HEK293 (cell line): ENCODE data around the gene ERI3.

Experiments used
- CTCF ChIA-PET: fragments of 350-600 bp; formaldehyde crosslinking; extraction: SDS; loops from one replicate; lab custom pipeline; 2021; ENCODE audit warnings: antibody characterized with exemption; lab: Yijun Ruan, JAX
- POLR2A ChIA-PET: fragments of 300-600 bp; formaldehyde crosslinking; extraction: SDS; loops from one replicate; lab custom pipeline; 2020; ENCODE audit warnings: antibody characterized with exemption, inconsistent platforms; lab: Yijun Ruan, JAX
- H3K27ac ChIP-seq: fragments of 200-500 bp; sonication (Bioruptor generic); 2 replicates; pipeline ENCODE4 v1.5.1; 2014; ENCODE audit warnings: low read depth, low read length, control low read depth, inconsistent platforms; ENCODE audit errors: extremely low read depth
- H3K36me3 ChIP-seq, 2 experiments: fragments of 200-500 bp in 1 of 2; sonication (Bioruptor generic) in 1 of 2; 1 replicate in 1 of 2; 2 replicates in 1 of 2; pipeline ENCODE4 v1.5.1; 2014 to 2017; ENCODE audit warnings: inconsistent platforms in 2 of 2, low read length in 2 of 2; ENCODE audit not compliant: control insufficient read depth in 2 of 2, insufficient read depth in 1 of 2
- H3K4me1 ChIP-seq: fragments of 200-500 bp; sonication (Bioruptor generic); 2 replicates; pipeline ENCODE4 v1.5.1; 2014; ENCODE audit warnings: mild to moderate bottlenecking, low read length, inconsistent platforms; ENCODE audit not compliant: control insufficient read depth, insufficient read depth
- H3K4me3 ChIP-seq: 2 replicates; pipeline ENCODE4 v1.5.1; 2011; ENCODE audit warnings: low read depth, mild to moderate bottlenecking, control low read depth, low read length, moderate library complexity
- H3K9me3 ChIP-seq: fragments of 200-500 bp; sonication (Bioruptor generic); 2 replicates; pipeline ENCODE4 v1.5.1; 2014; ENCODE audit warnings: low read depth, low read length, inconsistent platforms; ENCODE audit not compliant: control insufficient read depth, insufficient read depth
- ATF2 ChIP-seq: fragments of 450-650 bp; formaldehyde crosslinking; IDR thresholded peaks from 2 replicates; pipeline ENCODE4 v1.5.1; 2016; ENCODE audit warnings: missing biosample characterization, missing genetic modification characterization, low read depth
- BCL6B ChIP-seq: fragments of 450-650 bp; formaldehyde crosslinking; IDR thresholded peaks from 2 replicates; pipeline ENCODE4 v1.5.1; 2017; ENCODE audit warnings: missing biosample characterization, missing genetic modification characterization
- EGR2 ChIP-seq: fragments of 450-650 bp; formaldehyde crosslinking; IDR thresholded peaks from 2 replicates; pipeline ENCODE4 v1.5.1; 2016; ENCODE audit warnings: low read depth, missing biosample characterization, missing genetic modification characterization
- ELK4 ChIP-seq: IDR thresholded peaks from 2 replicates; pipeline ENCODE4 v1.6.1; 2011; ENCODE audit warnings: mild to moderate bottlenecking, low read depth, low read length, borderline replicate concordance
- GLI2 ChIP-seq: fragments of 450-650 bp; formaldehyde crosslinking; IDR thresholded peaks from 2 replicates; pipeline ENCODE4; 2017; ENCODE audit warnings: missing biosample characterization, missing genetic modification characterization, low read depth, borderline replicate concordance
- HOXA7 ChIP-seq: sonication (generic); formaldehyde crosslinking; IDR thresholded peaks from 2 replicates; pipeline ENCODE4 v1.8.1; 2022; ENCODE audit warnings: missing genetic modification reagents, borderline replicate concordance
- HOXD13 ChIP-seq: sonication (generic); formaldehyde crosslinking; IDR thresholded peaks from 2 replicates; pipeline ENCODE4 v1.8.0; 2022; ENCODE audit warnings: missing genetic modification reagents, borderline replicate concordance
- KLF10 ChIP-seq: fragments of 450-650 bp; IDR thresholded peaks from 2 replicates; pipeline ENCODE4 v1.5.1; 2018; ENCODE audit warnings: missing biosample characterization, mild to moderate bottlenecking, missing genetic modification characterization
- KLF16 ChIP-seq: fragments of 450-650 bp; formaldehyde crosslinking; IDR thresholded peaks from 2 replicates; pipeline ENCODE4 v1.5.1; 2017; ENCODE audit warnings: missing biosample characterization, missing genetic modification characterization
- SCRT2 ChIP-seq: fragments of 450-650 bp; formaldehyde crosslinking; IDR thresholded peaks from 2 replicates; pipeline ENCODE4 v1.5.1; 2016; ENCODE audit warnings: missing biosample characterization, missing genetic modification characterization
- SETDB1 ChIP-seq: IDR thresholded peaks from one replicate; pipeline ENCODE4 v1.6.1; 2017; ENCODE audit warnings: mild to moderate bottlenecking, low read length, moderate library complexity, mixed read lengths; ENCODE audit not compliant: insufficient read length
- ZBTB20 ChIP-seq: fragments of 450-650 bp; formaldehyde crosslinking; IDR thresholded peaks from 2 replicates; pipeline ENCODE4 v1.5.1; 2016; ENCODE audit warnings: missing biosample characterization, missing genetic modification characterization
- ZNF121 ChIP-seq: fragments of 450-650 bp; formaldehyde crosslinking; IDR thresholded peaks from 2 replicates; pipeline ENCODE4 v1.5.1; 2016; ENCODE audit warnings: missing biosample characterization, missing genetic modification characterization
- ZNF175 ChIP-seq: fragments of 450-650 bp; formaldehyde crosslinking; IDR thresholded peaks from 2 replicates; pipeline ENCODE4 v1.5.1; 2016; ENCODE audit warnings: missing biosample characterization, missing genetic modification characterization
- ZNF221 ChIP-seq: fragments of 450-650 bp; formaldehyde crosslinking; IDR thresholded peaks from 2 replicates; pipeline ENCODE4 v1.5.1; 2017; ENCODE audit warnings: missing biosample characterization, missing genetic modification characterization, borderline replicate concordance
- ZNF239 ChIP-seq: fragments of 450-650 bp; formaldehyde crosslinking; IDR thresholded peaks from 2 replicates; pipeline ENCODE4 v1.5.1; 2016; ENCODE audit warnings: missing biosample characterization, missing genetic modification characterization
- ZNF426 ChIP-seq: fragments of 450-650 bp; formaldehyde crosslinking; IDR thresholded peaks from 2 replicates; pipeline ENCODE4 v1.5.1; 2017; ENCODE audit warnings: missing biosample characterization, missing genetic modification characterization, mild to moderate bottlenecking, inconsistent platforms, moderate library complexity
- ZNF530 ChIP-seq: fragments of 450-650 bp; formaldehyde crosslinking; IDR thresholded peaks from 2 replicates; pipeline ENCODE4 v1.5.1; 2016; ENCODE audit warnings: low read depth, missing biosample characterization, missing genetic modification characterization
- ZNF600 ChIP-seq: fragments of 450-650 bp; formaldehyde crosslinking; IDR thresholded peaks from 2 replicates; pipeline ENCODE4 v1.5.1; 2016; ENCODE audit warnings: missing biosample characterization, missing genetic modification characterization
- ZNF623 ChIP-seq: fragments of 450-650 bp; formaldehyde crosslinking; IDR thresholded peaks from 2 replicates; pipeline ENCODE4 v1.5.1; 2016; ENCODE audit warnings: missing biosample characterization, missing genetic modification characterization
- ZNF629 ChIP-seq: fragments of 450-650 bp; formaldehyde crosslinking; IDR thresholded peaks from 2 replicates; pipeline ENCODE4 v1.5.1; 2017; ENCODE audit warnings: missing biosample characterization, missing genetic modification characterization
- ZNF660 ChIP-seq: fragments of 450-650 bp; IDR thresholded peaks from 2 replicates; pipeline ENCODE4 v1.5.1; 2018; ENCODE audit warnings: missing biosample characterization, mild to moderate bottlenecking, missing genetic modification characterization
- ZNF670 ChIP-seq: fragments of 450-650 bp; formaldehyde crosslinking; IDR thresholded peaks from 2 replicates; pipeline ENCODE4 v1.5.1; 2016; ENCODE audit warnings: missing biosample characterization, missing genetic modification characterization, low read depth
- ZNF837 ChIP-seq: fragments of 450-650 bp; formaldehyde crosslinking; IDR thresholded peaks from 2 replicates; pipeline ENCODE4 v1.5.1; 2016; ENCODE audit warnings: missing biosample characterization, missing genetic modification characterization
- TF ChIP-seq, protein P1 (sequence below): fragments of 450-650 bp; formaldehyde crosslinking; IDR thresholded peaks from 2 replicates; pipeline ENCODE4 v1.5.1; 2016; ENCODE audit warnings: missing biosample characterization, missing genetic modification characterization

The ERI3 gene

DNA sequence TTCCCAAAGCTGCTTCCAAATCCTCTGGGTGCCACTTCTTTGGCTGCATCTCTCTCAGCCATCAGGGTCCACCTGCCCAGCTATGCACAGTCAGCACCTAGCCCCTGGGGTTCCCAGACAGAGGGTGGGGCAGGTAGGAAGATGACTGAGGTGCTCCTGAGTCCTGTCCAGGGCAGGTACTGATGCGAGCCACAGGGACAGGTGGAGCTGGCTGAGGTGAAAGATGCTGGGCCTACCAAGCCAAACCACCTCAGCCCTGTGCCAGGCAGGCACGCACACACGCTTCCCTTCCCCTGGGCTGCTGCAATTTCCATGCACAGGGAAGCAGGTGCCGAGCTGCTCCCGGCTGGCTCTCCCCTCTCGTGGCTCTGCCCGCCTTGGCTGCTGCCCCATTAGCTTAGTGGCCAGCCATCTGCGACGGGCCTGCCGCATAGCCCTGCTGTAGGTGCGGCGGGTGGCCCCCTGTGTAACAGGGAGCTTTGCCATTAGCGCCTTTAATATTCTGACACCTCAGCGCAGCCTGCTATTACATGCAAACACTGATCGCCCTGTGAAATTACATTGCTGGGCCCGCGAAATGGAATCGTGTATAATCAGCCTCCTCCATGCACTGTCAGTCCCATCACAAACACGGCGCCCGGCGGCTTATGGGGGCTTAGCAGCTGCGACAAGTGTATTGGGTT, 102.9 kb downstream of the ERI3 start:
- TF ChIP-seq SCRT2 (tag by site-specific recombination) = 0 out of 2 replicates have a peak, but pooled peaks have one; percentile 30
- no peak for TF ChIP-seq ZNF221 (tag by site-specific recombination)
- no peak for TF ChIP-seq ZBTB20 (tag by site-specific recombination)
- Histone ChIP-seq H3K36me3 (peaks cover 0 to 38% of the 10 kb centered on the region in 2 experiments; a peak in 1 of 3 replicates), H3K27ac (no peak overlapping the region), H3K4me1 (no peaks in the 10 kb centered on the region), H3K9me3 (no peaks in the 10 kb centered on the region), H3K4me3 (no peak overlapping the region)
- ChIA-PET POLR2A (no interaction called here), CTCF (interaction anchor here (0.7 to 1.0 kb wide), 4 partner anchors 14 to 489 kb away, joined by 3 read pairs; no protein-coding TSS in a partner anchor)

DNA sequence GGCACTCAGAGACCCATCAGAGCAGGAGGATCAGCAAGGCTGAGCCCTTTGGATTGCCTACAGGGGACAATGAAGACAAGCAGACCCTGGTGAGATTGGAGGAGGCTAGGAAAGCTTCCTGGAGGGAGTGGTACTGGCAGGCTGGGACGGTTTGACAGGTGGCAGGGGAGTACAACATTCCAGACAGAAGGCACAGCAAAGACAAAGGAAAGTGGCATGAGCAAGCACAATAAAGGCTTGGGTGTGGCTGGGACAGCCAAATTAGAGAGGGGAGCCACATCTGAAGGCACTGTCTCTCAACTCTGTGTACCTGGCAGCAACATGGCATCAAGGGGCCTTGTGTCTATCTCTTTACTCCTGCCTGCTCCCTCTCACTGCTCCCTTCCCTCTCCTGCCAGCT, 103.6 kb downstream of the ERI3 start:
- Histone ChIP-seq H3K36me3 (peaks cover 0 to 39% of the 10 kb centered on the region in 2 experiments; a peak in 1 of 3 replicates), H3K9me3 (no peaks in the 10 kb centered on the region), H3K27ac (no peak overlapping the region), H3K4me3 (no peak overlapping the region), H3K4me1 (no peaks in the 10 kb centered on the region)
- POLR2A ChIA-PET = no interaction called here
- TF ChIP-seq ZNF629 (tag by site-specific recombination) (no peak), ZNF175 (tag by site-specific recombination) (no peak), ELK4 (no peak), ZNF623 (no peak), ZNF530 (tag by site-specific recombination) (no peak), ZNF121 (no peak), SETDB1 (no peak), EGR2 (tag by site-specific recombination) (no peak), HOXD13 (no peak), ZNF426 (tag by site-specific recombination) (no peak), KLF16 (no peak), ZNF660 (tag by site-specific recombination) (no peak)
- CTCF ChIA-PET = interaction anchor here (0.7 to 0.9 kb wide), 2 partner anchors 15 to 18 kb away, joined by 3 read pairs; no protein-coding TSS in a partner anchor

- no peak overlapping the region for H3K27ac ChIP-seq
- CTCF ChIA-PET = no interaction called here
- H3K9me3 ChIP-seq = no peaks in the 10 kb centered on the region
- TF ChIP-seq ATF2 (tag by site-specific recombination) = no peak
- TF ChIP-seq BCL6B (tag by site-specific recombination) = no peak
- no peak for TF ChIP-seq ZNF600 (tag by site-specific recombination)
- no peak for TF ChIP-seq GLI2 (tag by site-specific recombination)
- no peak for TF ChIP-seq KLF10 (tag by site-specific recombination)
- TF ChIP-seq HOXA7 (CRISPR knock-in tag) = no peak
- no peak for TF ChIP-seq ZNF670 (tag by site-specific recombination)
- no peak for TF ChIP-seq ZNF239 (tag by site-specific recombination)
- TF ChIP-seq, protein P1, sequence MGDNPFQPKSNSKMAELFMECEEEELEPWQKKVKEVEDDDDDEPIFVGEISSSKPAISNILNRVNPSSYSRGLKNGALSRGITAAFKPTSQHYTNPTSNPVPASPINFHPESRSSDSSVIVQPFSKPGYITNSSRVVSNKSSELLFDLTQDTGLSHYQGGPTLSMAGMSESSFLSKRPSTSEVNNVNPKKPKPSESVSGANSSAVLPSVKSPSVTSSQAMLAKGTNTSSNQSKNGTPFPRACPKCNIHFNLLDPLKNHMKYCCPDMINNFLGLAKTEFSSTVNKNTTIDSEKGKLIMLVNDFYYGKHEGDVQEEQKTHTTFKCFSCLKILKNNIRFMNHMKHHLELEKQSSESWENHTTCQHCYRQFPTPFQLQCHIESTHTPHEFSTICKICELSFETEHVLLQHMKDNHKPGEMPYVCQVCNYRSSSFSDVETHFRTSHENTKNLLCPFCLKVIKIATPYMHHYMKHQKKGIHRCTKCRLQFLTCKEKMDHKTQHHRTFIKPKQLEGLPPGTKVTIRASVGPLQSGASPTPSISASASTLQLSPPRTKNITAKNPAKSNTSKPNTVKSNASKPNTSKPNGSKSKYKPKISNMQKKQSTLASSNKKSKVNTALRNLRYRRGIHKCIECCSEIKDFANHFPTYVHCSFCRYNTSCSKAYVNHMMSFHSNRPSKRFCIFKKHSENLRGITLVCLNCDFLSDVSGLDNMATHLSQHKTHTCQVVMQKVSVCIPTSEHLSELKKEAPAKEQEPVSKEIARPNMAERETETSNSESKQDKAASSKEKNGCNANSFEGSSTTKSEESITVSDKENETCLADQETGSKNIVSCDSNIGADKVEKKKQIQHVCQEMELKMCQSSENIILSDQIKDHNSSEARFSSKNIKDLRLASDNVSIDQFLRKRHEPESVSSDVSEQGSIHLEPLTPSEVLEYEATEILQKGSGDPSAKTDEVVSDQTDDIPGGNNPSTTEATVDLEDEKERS (tag by site-specific recombination) = no peak
- no peak for TF ChIP-seq ZNF837 (tag by site-specific recombination)
Measured at GRCh38 chr1:44250068-44250781, 104.8 kb downstream of the ERI3 start.

More at GRCh38 chr1:44250068-44250781, 104.8 kb downstream of the ERI3 start:
- Histone ChIP-seq H3K4me1 (no peaks in the 10 kb centered on the region), H3K36me3 (peaks cover 0 to 42% of the 10 kb centered on the region in 2 experiments; a peak in 1 of 3 replicates), H3K4me3 (no peak overlapping the region)
- POLR2A ChIA-PET = no interaction called here
